HG03103 (cell line): ENCODE results near the gene WFDC10B.
"Not testable (repeated sequence)": the region's sequence is repeated elsewhere in the genome, so short reads cannot be mapped to it uniquely, and the experiment has no call there.

ENCODE experiments used
- ATAC-seq: cut with Tn5 transposase; IDR thresholded peaks from one replicate; pipeline ENCODE4 v1.9.1; 2021; ENCODE audit warnings: low read depth; ENCODE audit not compliant: unreplicated experiment

WFDC10B gene

DNA sequence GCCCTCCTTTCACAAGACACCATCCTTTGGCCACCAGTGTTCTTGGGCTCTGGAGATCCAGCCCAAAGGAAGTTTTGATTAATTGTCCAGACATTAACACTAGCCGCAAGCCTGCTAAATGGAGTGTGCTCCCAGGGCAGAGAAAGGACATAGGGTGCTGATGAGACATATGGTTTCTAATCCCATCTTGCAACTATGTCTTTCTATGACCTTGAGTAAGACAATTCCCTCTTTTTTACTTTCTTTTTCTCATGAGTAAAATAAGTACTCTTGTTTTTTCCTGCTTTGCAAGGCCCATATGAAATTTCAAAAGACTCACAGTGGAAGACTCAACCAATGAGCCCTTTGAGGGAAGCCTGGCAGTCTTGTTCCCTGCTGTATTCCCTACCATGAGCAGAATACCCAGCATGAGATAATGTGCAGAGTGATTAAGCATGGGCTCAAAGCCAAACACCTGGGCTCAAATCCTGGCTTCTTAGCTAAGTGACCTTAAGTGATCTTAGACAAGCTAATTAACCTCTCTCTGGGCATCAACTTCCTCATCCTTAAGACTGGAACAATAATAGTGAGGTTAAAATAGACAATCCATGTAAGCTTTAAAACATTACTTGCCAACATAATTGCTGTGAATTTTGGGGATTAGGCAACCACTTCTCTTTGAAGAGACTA lies at the start of gene WFDC10B:
TSS of gene WFDC10B (minus strand) at position 51 of the 669 bp plus-strand sequence. CDS start 19,027 bp downstream, outside the sequence.
- no peak for ATAC-seq

- ATAC-seq, result no peak
These were observed 47.9 kb upstream of the WFDC10B start for GRCh38 chr20:45752746-45753145.

- no peak for ATAC-seq
These were observed 46.9 kb upstream of the WFDC10B start for GRCh38 chr20:45751721-45752120.

- ATAC-seq, result no peak
These were observed 40.2 kb upstream of the WFDC10B start for GRCh38 chr20:45745015-45745414.

GRCh38 chr20:45742596-45742995 lies 37.8 kb upstream of the WFDC10B start:
- ATAC-seq, result no peak

DNA sequence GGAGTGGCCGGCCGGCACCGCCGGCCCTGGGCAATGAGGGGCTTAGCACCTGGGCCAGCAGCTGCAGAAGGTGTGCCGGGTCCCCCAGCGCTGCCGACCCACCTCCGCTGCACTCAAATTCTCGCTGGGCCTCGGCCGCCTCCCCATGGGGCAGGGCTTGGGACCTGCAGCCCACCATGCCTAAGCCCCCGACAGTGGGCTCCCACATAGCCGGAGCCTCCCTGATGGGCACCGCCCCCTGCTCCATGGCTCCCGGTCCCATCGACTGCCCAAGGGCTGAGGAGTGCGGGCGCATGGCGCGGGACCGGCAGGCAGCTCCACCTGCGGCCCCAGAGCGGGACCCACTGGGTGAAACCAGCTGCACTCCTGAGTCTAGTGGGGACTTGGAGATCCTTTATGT lies 31.2 kb upstream of the WFDC10B start:
- no peak for ATAC-seq

DNA sequence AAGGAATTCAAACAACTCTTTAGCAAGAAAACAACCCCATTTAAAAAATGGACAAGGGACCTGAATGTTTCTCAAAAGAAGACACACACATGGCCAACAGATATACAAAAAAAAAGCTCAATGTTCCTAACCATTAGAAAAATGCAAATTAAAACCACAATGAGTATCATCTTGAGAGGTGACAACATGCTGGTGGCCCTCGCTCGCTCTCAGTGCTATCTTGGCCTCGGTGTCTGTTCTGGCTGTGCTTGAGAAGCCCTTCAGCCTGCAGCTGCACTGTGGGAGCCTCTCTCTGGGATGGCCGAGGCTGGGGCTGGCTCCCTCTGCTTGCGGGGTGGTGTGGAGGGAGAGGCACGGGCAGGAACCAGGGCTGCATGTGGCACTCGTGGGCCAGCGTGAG lies 30.7 kb upstream of the WFDC10B start:
- no peak for ATAC-seq

- ATAC-seq, result no peak
These were observed 27.4 kb upstream of the WFDC10B start for GRCh38 chr20:45732199-45732598.

- ATAC-seq, result no peak
These were observed 22.2 kb upstream of the WFDC10B start for GRCh38 chr20:45727044-45727443.

DNA sequence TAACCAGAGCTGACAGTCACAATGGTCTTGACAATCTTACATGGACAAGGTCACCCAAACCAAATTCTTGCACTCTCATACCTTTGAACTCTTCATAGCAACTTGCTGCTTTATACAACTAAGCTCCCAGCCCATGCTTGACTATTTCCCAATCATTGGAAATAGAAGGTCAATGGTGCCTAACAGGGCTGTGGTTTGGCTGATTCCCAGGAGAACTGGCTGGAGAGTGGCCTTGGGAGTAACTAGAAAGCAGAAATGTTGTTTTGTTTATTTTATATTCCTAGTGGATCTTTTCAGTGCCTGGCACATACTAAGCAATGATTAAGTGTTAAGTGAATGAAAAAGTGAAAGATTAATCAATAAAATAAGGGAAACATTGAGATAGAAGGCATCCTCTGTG lies 20.3 kb upstream of the WFDC10B start:
- ATAC-seq, result no peak

DNA sequence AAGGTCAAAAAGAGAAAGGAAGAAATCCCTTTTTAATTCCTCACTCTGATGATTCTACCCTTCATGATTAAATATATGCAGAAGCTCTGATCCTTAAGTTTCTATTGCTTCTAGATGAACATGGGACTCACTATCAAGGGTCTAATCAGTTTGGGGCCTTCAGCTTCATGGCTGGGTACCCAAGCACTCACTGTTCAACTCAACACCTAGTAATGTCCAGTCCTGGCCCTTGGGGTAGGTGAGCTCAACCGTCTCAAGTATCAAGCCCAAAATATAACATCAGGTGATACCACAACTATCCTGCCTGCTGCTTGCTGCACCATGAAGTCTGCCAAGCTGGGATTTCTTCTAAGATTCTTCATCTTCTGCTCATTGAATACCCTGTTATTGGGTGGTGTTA lies 17.2 kb upstream of the WFDC10B start, which contains the start of gene SPINT4:
TSS of gene SPINT4 (plus strand) at position 301 of the 400 bp plus-strand sequence. CDS start at position 322, 21 bp downstream.
- ATAC-seq, result no peak

DNA sequence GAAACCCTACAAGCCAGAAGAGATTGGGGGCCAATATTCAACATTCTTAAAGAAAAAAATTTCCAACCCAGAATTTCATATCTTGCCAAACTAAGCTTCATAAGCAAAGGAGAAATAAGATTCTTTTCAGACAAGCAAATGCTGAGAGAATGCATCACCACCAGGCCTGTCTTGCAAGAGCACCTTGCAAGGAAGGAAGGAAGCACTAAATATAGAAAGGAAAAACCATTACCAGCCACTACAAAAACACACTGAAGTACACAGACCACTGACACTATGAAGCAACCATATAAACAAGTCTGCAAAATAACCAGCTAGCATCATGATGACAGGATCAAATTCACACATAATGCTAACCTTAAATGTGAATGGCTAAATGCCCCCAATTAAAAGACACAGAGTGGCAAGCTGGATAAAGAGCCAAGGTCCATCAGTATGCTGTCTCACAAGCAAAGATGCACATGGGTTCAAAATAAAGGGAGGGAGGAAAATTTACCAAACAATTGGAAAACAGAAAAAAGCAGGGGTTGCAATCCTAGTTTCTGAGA lies 11.4 kb upstream of the WFDC10B start:
- ATAC-seq, result not testable (repeated sequence)

DNA sequence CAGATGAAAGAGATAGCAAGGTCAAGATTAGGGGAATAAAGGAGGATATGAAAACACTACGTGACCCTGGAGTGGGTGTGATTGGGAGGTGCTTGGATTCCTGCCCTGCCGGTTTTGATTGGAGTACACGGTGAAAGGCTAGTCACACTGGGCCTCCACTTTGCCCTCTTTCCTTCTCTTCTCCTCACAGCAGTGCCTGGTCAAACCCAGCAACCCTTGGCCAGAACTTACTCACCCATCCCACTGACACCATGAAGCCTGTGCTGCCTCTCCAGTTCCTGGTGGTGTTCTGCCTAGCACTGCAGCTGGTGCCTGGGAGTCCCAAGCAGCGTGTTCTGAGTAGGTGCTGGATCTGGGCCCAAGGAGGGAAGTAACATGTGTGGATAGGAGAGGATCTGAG lies 2.9 kb downstream of the WFDC10B start, which contains the start of gene WFDC13:
TSS of gene WFDC13 (plus strand) at position 166 of the 400 bp plus-strand sequence. CDS start at position 252, 86 bp downstream.
- ATAC-seq, result no peak

- no peak for ATAC-seq
These were observed 3.7 kb downstream of the WFDC10B start for GRCh38 chr20:45701104-45701503.

- ATAC-seq, result no peak
These were observed 9.3 kb downstream of the WFDC10B start for GRCh38 chr20:45695496-45695895.

DNA sequence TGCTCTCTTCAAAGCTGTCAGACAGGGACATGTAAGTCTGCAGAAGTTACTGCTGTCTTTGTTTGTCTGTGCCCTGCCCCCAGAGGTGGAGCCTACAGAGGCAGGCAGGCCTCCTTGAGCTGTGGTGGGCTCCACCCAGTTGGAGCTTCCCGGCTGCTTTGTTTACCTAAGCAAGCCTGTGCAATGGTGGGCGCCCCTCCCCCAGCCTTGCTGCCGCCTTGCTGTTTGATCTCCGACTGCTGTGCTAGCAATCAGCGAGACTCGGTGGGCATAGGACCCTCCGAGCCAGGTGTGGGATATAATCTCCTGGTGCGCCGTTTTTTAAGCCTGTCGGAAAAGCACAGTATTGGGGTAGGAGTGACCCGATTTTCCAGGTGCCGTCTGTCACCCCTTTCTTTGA lies 11.5 kb downstream of the WFDC10B start:
- ATAC-seq, result not testable (repeated sequence)

- no peak for ATAC-seq
These were observed 18.9 kb downstream of the WFDC10B start for GRCh38 chr20:45685896-45686295.

DNA sequence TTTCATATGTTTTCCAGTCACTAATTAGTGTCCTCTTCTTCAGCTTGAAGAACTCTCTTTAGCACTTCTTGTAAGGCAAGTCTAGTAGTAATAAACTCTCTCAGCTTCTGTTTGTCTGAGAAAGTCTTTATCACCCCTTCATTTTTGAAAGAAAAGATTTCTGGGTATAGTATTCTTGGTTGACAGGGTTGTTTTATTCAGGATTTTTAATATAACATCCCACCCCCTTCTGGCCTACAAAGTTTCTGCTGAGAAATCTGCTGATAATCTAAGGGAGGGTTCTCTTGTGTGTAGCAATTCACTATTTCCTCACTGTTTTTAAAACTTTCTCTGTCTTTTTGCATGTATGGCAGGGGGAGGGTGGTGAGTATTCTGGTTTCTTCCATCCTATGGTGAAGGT lies 25.2 kb downstream of the WFDC10B start:
- ATAC-seq, result no peak

- ATAC-seq, result no peak
These were observed 32.1 kb downstream of the WFDC10B start for GRCh38 chr20:45672765-45673164.

DNA sequence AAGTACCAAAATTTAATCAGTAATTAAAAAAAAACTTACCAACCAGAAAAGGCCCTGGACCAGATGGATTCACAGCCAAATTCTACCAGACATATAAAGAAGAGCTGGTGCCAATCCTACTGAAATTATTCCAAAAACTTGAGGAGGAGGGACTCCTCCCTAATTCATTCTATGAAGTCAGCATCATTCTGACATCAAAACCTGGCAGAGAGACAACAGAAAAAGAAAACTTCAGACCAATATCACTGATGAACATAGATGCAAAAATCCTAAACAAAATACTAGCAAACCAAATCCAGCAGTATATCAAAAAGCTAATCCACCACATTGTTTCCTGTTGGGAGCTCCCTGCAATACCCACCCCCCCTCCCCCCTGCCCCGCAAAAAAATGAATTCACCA lies 34.7 kb downstream of the WFDC10B start, which contains the start of gene WFDC11:
TSS of gene WFDC11 (minus strand) at position 101 of the 400 bp plus-strand sequence. CDS start 19,639 bp downstream, outside the sequence.
- ATAC-seq, result no peak

DNA sequence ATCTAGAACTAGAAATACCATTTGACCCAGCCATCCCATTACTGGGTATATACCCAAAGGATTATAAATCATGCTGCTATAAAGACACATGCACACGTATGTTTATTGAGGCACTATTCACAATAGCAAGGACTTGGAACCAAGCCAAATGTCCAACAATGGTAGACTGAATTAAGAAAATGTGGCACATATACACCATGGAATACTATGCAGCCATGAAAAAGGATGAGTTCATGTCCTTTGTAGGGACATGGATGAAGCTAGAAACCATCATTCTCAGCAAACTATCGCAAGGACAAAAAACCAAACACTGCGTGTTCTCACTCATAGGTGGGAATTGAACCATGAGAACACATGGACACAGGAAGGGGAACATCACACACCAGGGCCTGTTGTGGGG lies 47.8 kb downstream of the WFDC10B start:
- ATAC-seq, result not testable (repeated sequence)

DNA sequence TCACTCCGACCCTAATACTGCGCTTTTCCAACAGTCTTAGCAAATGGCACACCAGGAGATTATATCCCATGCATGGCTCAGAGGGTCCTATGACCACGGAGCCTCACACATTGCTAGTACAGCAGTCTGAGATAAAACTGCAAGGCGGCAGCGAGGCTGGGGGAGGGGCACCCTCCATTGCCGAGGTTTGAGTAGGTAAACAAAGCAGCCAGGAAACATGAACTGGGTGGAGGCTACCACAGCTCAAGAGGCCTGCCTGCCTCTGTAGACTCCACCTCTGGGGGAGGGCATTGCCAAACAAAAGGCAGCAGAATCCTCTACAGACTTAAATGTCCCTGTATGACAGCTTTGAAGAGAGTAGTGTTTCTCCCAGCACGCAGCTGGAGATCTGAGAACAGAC lies 53.1 kb downstream of the WFDC10B start:
- not testable (repeated sequence) for ATAC-seq
